Endothelial cell (in vitro differentiated cells): ENCODE data around the gene HOXB9. TPM values are rescaled to one million over a fixed set of nuclear protein-coding genes. Genes with fewer than 3 reads are reported as not detected.

ENCODE experiments used
- DNase-seq: peaks from one replicate; pipeline ENCODE4 v3.0.0; 2021; ENCODE audit warnings: low spot score
- H3K27ac Mint-ChIP-seq: one replicate; pipeline ENCODE4 v1.8.0; 2021; ENCODE audit warnings: mixed read lengths, inconsistent platforms; ENCODE audit not compliant: unreplicated experiment
- H3K27me3 Mint-ChIP-seq: one replicate; pipeline ENCODE4 v1.8.0; 2021; ENCODE audit warnings: mild to moderate bottlenecking, moderate library complexity, mixed read lengths, inconsistent platforms; ENCODE audit not compliant: unreplicated experiment
- H3K36me3 Mint-ChIP-seq: one replicate; pipeline ENCODE4 v1.8.0; 2021; ENCODE audit warnings: mild to moderate bottlenecking, low read depth, mixed read lengths, inconsistent platforms; ENCODE audit not compliant: unreplicated experiment
- H3K4me1 Mint-ChIP-seq: one replicate; pipeline ENCODE4 v1.8.0; 2021; ENCODE audit warnings: mild to moderate bottlenecking, mixed read lengths, inconsistent platforms; ENCODE audit not compliant: unreplicated experiment
- H3K4me3 Mint-ChIP-seq: one replicate; pipeline ENCODE4 v1.8.0; 2021; ENCODE audit warnings: mild to moderate bottlenecking, mixed read lengths, inconsistent platforms; ENCODE audit not compliant: unreplicated experiment
- H3K9me3 Mint-ChIP-seq: one replicate; pipeline ENCODE4 v1.8.0; 2021; ENCODE audit warnings: mixed read lengths, inconsistent platforms; ENCODE audit not compliant: unreplicated experiment
- CTCF ChIP-seq: fragments of 200-600 bp; sonication (generic); IDR thresholded peaks from one replicate; pipeline ENCODE4 v1.5.0; 2021; ENCODE audit warnings: antibody characterized with exemption; ENCODE audit not compliant: unreplicated experiment
- total RNA-seq: library from RNA; stranded (reverse); fragmentation: NEBNext Ultra II Directional; extraction: Animal tissue kit (Norgen Biotek cat#: 25700); gene quantifications from one replicate; pipeline ENCODE4 v1.2.1, GENCODE V29; 2021; ENCODE audit not compliant: unreplicated experiment

Gene HOXB9
- total RNA-seq, 1 donor from 2014 or later, result 0.49 TPM

- H3K27me3 Mint-ChIP-seq, result peaks cover 45% of the 10 kb centered on the region
- TF ChIP-seq CTCF, result no peak
- H3K9me3 Mint-ChIP-seq, result no peaks in the 10 kb centered on the region
- H3K27ac Mint-ChIP-seq, result no peak within 1 kb of the TSS
- H3K36me3 Mint-ChIP-seq, result no peaks in the 10 kb centered on the region
- H3K4me1 Mint-ChIP-seq, result peaks cover 59% of the 10 kb centered on the region
- no peak for DNase-seq
- H3K4me3 Mint-ChIP-seq, result peak within 1 kb of the TSS; percentile 82
These were observed 32.9 kb downstream of the HOXB9 start, which contains the start of gene HOXB5 for GRCh38 chr17:48593126-48593829. Gene HOXB5 (minus strand): TSS chr17:48593779. CDS start chr17:48593682, 97 bp downstream.

DNA sequence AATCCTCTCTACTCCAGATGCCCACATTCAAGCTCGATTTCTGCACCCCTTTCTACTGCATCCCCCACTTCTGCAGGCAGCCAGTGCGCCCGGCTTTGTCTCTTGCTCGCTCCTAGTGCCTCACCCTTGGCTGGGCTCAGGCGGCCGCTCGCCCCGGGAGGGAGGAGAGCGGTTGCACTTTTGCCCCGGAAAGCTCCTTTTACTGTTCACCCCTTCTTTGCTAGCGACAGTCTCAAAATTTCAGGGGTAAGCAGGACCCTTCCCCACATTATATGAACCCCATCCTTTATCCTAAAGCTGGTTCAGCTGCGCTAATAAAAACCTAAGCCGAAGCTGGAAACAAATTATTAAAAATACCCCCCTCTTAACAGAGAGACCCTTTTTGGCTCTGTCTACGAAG is 33.6 kb downstream of the HOXB9 start:
- TF ChIP-seq CTCF, result no peak
- Mint-ChIP-seq H3K27me3 (peaks cover 45% of the 10 kb centered on the region), H3K4me1 (peaks cover 61% of the 10 kb centered on the region), H3K4me3 (no peak overlapping the region), H3K36me3 (no peaks in the 10 kb centered on the region), H3K9me3 (no peaks in the 10 kb centered on the region), H3K27ac (no peak overlapping the region)
- DNase-seq, result no peak

DNA sequence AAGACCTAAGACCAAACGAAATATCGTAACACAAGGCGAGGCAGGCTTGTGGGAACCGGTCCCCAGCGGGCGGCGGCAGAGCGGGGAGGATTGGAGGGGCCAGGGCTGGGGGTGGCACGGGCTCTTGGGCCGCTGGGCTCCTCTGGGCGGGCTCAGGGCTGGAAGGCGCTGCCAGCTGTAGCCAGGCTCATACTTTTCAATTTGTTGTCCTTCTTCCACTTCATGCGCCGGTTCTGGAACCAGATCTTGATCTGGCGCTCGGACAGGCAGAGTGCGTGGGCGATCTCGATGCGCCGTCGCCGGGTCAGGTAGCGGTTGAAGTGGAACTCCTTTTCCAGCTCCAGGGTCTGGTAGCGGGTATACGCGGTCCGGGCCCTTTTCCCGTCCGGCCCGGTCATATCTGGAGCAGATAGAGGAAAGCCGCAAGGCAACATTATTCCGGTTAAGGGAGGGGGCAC is 34.1 kb downstream of the HOXB9 start:
- H3K4me1 Mint-ChIP-seq, result peaks cover 65% of the 10 kb centered on the region
- no peak for DNase-seq
- H3K4me3 Mint-ChIP-seq, result no peak overlapping the region
- TF ChIP-seq CTCF, result no peak
- peaks cover 47% of the 10 kb centered on the region for H3K27me3 Mint-ChIP-seq
- H3K9me3 Mint-ChIP-seq, result no peaks in the 10 kb centered on the region
- no peak overlapping the region for H3K27ac Mint-ChIP-seq
- H3K36me3 Mint-ChIP-seq, result no peaks in the 10 kb centered on the region

- DNase-seq, result no peak
- H3K27ac Mint-ChIP-seq, result no peak overlapping the region
- peaks cover 44% of the 10 kb centered on the region for H3K27me3 Mint-ChIP-seq
- no peaks in the 10 kb centered on the region for H3K36me3 Mint-ChIP-seq
- H3K4me1 Mint-ChIP-seq, result peaks cover 65% of the 10 kb centered on the region
- no peak for TF ChIP-seq CTCF
- peak overlapping the region; percentile 56 for H3K4me3 Mint-ChIP-seq
- no peaks in the 10 kb centered on the region for H3K9me3 Mint-ChIP-seq
These were observed 34.7 kb downstream of the HOXB9 start for GRCh38 chr17:48591255-48592056.
